ENCODE measurements around the gene KCNK3.
"Not testable (repeated sequence)": the region's sequence is repeated elsewhere in the genome, so short reads cannot be mapped to it uniquely, and the experiment has no call there.

Gene KCNK3

DNA sequence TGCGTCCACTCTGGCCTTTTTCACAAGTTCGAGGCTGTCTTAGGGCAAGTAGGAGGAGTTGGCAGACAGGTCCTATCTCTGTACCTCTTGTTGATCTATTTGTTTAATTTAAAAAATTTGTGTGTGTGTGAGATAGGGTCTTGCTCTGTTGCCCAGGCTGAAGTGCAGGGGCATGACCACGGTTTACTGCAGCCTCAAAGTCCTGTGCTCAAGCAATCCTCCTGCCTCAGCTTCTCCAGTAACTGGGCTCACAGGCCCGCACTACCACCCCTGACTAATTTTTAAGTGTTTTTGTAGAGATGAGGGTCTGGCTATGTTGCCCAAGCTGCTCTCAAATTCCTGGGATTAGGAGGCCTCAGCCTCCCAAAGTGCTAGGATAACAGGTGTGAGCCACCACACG, 67.3 kb downstream of the KCNK3 start:
- no peak for DNase-seq

DNA sequence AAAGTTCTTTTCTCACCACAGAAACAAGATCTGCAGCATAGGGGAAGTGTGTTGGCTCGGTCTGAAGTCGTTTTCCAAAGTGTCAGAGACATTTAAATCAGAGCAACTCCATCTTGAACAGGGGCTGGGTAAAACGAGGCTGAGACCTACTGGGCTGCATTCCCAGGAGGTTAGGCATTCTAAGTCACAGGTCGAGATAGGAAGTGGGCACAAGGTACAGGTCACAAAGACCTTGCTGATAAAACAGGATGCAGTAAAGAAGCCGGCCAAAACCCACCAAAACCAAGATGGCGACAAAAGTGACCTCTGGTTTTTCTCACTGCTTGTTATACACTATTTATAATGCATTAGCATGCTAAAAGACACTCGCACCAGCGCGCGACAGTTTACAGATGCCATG, 68.5 kb downstream of the KCNK3 start:
- DNase-seq = not testable (repeated sequence)

DNA sequence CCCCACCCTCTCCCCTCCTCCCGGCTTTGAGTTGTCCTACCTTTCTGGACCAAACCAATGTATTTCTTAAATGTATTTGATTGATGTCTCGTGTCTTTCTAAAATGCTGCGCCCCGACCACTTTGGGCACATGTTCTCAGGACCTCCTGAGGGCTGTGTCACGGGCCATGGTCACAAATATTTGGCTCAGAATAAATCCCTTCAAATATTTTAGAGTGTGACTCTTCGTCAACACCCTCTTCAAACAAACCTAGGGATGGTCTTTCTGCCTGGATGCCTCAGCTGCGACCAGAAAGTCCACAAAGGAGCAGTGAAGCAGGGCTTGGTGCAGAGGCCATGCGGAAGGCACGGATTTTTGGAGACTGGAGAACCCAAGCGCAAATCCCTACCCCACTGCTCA, 70.5 kb downstream of the KCNK3 start:
- DNase-seq = no peak

DNA sequence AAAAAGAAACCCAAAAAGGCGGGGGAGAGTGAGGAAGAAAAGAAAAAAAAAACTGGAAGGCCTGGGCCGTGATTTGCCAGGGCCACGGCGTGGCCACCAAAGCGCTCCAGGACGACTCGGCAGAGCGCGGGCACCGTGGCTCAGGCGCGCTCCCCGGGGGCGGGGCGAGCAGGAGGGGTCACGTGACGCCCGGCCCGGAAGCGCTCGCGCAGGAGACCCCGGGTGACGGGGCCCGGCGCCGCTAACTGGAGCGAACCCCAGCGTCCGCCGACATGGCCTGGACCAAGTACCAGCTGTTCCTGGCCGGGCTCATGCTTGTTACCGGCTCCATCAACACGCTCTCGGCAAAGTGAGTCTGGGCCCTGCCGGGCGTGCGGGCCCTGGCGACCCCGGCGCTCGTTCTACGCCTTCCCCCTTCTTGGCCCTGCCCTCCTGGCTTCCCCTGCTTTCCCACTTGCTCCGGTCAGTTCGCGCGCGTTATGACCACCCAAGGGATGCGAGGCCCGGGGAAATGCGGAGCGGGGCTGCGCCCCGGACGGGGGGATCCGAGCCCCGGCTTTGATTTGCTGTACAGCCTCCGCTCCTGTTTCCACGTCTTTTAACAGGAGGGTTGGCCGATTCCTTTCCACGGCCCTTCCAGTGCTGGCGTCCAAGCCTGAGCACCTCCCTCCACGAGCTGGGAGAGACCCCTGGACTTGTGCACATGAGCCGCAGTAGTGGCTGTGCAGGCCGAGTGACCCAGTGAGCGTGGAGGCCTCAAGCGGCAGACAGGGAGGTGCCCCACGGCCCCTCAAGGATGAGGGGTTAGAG, 71.8 kb downstream of the KCNK3 start, which contains the start of gene SLC35F6:
SLC35F6 (plus strand) TSS at position 207 of the 810 bp plus-strand sequence; CDS start at position 273, 66 bp downstream.
- peak; percentile 72 for DNase-seq

DNA sequence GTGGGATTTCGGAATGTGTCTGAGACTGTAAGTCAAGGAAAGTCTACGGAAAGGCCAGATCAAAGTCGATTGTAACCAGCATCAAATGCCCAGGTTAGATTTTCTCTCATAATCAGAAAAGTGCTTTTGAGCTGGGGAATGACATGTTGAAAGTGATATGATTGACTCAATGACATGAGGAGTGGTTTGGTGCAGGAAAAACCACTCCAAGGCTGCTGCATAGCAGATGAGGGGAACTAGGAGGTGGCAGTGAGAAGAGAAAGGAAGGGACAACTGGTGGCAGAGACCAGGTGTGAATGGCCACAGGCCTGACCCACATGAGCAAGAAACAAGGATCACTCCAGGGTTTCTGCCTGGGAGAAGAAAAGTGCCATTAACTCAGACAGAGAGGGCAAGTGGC, 72.4 kb downstream of the KCNK3 start:
- no peak for DNase-seq

DNA sequence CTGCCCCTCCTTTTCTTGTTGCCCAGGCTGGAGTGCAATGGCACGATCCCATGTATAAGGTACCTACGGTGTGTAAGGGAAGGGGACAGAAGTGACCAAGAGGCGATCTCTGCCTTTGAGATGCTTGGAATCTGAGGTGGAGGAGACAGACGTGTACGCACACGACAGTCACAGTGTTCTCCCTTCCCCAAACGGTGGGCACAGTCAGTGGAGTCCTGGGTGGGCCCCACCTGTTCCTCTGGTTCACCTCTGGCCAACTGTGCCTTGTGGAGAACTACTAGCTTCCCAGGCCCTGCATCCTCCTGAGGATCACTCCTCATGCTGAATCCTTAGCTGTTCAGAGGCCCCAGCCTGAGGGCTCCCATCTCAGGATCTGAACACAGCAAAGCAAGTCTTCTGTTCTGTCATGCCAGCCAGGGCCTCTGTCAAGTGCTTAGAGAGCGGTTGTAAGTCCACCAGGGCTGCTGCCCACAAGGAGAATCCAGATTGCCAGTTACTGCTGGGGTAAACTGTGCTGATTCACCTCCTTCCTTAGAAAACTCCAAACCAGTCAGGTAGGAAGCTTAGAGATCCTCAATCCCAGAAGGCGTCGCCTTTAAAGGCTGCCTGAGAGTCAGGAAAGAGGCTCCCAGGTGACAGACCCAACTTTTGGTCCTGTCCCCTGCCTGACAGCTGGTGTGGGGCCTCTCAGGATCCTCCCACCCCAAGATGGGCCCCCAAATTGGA, 73.1 kb downstream of the KCNK3 start:
- no peak for DNase-seq

DNA sequence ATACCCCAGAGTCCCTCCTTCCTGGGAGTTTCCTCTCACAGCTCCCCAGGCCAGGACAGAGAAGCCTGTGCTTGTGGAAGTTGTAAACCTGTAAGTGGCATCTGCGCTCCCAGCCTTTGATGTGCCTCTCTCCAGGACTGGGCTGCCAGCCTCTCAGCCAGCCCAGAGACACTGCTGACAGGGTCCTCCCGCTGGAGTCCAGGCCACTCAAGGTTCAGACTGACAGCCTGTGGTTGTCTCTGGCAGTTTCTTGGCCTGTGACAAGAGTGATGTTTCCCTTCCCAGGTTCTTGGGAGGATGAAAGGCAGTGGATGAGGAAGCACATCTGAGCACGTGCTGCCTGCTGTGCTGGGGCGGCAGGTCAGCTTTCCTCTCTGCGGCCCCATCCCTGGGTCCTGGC, 74.6 kb downstream of the KCNK3 start:
- DNase-seq = no peak

DNA sequence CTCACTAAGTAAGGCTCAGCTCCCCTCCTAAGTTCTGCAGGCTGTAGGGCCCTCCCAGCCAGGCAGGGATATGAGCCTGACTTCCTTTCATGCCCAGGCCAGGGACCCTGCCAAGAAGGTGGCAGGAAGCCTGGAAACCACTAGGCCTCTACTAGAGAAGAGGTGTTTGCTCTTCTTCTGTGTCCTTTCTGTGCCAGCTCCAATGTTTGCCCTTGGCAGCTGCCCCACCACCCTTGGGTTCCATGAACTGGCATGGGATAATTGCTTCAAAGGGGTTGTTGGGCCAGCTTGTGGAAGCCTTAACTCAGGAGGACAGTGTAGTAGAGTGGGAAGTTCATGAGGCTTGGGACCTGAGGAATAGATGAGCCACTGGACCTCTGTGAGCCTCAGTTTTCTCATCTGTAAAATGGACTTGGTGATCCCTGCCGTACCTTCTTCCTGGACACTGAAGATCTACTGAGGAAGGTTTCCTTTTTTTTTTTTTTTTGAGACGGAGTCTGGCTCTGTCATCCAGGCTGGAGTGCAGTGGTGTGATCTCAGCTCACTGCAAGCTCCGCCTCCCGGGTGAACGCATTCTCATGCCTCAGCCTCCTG, 75.5 kb downstream of the KCNK3 start:
- no peak for DNase-seq

DNA sequence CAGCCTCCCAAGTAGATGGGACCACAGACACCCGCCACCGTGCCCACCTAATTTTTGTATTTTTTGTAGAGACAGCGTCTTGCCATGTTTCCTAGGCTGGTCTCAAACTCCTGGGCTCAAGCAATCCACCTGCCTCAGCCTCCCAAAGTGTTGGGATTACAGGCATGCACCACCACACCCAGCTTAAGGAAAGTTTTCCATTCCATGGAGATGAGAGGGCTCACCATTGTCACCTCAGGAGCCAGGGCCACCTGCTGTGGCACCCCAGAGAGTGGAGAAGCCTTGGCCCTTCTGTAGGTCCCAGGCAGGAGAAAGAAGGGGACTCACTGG, 76.2 kb downstream of the KCNK3 start:
- DNase-seq = no peak

DNA sequence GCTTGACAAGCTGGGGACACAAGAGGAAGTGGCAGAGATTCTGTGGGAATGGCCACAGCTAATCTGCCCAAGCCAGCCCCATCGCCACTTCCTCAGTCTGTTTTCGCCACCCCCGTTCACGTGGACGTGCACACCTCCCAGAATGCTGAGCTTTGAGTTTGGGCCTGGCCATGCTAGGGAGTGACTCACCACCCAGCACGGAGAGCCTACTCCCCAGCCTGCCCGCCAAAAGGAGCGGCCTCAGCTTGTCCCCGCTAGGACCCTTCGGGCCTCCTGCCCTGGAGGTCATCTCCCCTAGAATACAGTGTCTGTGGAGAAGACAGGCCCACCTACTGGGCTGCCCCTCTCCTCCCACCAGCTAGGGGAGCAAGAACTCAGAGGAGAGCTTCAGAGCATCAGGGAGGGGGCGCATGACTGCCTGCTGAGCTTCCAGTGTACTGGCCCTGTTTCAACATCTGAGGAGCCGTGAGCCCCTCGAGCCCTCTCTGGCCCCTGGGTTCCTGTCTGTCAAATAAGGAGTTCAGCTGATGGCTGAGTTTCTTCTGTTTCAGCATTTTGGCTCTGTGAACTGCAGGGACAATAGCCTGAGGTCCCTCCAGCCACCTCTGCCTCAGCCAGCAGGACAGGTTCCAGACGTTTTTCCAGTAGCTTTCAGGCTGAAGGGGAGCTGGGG, 76.7 kb downstream of the KCNK3 start:
- no peak for DNase-seq

DNA sequence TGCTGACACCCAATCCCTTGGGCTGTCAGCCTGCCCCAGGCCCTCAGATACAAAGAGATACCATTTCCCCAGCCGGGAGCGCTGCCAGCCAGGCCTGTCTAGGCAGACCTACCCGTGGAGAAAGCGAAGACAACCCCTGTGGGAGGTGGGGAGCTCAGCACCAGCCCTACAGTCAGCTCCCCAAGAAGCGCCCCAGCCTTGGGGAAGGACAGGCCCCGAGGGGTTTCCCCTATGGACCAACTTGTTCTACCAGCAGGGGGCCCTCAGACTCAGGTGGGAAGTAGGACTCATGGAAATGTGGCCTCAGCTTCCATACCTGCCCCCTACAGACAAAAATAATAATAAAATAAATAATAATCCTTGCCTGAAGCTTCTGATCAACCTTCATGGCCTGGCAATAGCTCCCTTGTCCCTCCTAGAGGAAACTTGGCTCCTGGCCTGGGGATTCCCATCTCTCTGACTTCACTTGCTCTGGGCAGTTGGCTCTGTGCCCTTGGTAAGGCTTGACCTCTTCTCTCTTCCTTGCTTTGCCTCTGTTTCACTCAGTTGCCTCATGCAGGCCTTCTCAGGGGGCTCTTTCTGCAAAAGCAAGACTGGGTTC, 78.6 kb downstream of the KCNK3 start:
- no peak for DNase-seq

DNA sequence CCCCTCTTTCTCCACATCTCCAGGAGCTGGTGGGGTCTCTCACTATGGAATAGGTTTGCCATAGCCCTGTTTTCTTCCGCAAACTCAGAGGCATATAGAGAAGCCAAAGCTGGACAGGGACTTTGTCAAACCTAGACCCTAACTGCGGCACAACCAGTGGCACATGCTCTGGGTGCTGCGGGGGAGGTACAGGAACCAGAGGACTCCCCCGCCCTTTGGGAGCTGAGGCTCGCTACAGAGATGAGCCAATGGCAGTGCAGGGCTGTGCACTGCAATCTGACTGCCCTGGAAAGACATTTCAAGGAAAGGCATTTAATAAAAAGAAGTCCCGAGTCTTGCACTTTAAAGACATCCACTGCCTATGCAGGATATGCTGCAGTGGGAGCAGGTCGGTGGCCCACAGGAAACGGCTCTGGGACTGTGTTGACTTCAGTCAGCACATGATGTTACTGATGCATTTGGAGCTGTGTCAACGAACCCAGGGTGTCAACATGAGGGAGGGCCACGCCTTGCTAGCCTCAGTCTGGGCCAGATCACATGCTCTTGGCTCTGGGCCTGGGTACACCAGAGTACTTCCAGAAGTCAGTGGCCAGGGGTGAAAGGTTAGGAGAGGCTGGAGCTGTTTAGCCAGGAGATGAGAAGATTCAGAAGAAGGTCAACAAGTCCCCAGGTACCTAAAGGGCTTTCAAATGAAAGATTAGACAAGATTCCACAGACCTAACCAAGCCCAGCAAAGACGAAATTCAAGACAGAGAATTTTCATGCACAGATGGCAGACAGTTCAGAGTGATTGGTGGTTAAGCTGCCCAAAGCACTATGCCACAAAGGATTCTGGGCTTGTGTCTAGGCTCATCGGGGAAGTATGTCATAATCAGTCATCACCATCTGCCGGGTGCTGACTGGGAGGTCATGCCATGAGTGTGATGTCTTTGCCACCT, 79.8 kb downstream of the KCNK3 start:
- no peak for DNase-seq

DNA sequence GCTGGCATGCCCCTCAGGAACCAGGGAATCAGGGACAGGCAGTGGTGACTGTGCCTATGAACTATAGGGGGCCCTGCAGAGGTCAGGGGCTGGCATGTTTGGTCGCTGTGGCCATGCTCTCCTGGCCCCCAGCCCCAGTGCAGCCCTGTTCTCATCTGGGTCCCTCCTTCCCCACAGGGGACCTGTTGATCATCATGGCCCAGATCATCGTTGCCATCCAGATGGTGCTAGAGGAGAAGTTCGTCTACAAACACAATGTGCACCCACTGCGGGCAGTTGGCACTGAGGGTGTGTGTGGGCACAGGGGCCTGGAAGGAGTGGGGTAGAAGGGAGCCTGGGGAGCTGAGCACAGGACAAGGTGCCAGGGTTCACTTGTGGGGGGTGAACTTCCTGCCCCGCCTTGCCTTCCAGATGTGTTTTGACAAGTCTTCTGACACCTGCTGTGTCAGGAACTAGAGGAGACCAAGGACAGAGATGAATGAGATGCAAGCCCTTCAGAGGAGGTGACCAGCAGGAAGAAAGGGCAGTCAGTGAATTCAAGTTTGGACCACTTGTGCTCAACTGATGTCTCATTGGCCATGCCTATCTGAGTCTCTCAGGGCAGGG, 83.8 kb downstream of the KCNK3 start:
- no peak for DNase-seq

DNA sequence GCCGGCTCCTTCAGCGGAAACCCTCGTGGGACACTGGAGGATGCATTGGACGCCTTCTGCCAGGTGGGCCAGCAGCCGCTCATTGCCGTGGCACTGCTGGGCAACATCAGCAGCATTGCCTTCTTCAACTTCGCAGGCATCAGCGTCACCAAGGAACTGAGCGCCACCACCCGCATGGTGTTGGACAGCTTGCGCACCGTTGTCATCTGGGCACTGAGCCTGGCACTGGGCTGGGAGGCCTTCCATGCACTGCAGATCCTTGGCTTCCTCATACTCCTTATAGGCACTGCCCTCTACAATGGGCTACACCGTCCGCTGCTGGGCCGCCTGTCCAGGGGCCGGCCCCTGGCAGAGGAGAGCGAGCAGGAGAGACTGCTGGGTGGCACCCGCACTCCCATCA, 85.6 kb downstream of the KCNK3 start:
- DNase-seq = no peak

DNA sequence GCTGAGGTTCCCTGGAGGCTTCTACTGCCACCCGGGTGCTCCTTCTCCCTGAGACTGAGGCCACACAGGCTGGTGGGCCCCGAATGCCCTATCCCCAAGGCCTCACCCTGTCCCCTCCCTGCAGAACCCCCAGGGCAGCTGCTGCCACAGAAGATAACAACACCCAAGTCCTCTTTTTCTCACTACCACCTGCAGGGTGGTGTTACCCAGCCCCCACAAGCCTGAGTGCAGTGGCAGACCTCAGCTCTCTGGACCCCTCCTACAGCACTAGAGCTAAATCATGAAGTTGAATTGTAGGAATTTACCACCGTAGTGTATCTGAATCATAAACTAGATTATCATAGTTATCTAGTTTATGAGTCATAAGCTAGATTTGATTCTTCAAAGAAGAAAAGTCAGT, 86.0 kb downstream of the KCNK3 start:
- DNase-seq = no peak

DNA sequence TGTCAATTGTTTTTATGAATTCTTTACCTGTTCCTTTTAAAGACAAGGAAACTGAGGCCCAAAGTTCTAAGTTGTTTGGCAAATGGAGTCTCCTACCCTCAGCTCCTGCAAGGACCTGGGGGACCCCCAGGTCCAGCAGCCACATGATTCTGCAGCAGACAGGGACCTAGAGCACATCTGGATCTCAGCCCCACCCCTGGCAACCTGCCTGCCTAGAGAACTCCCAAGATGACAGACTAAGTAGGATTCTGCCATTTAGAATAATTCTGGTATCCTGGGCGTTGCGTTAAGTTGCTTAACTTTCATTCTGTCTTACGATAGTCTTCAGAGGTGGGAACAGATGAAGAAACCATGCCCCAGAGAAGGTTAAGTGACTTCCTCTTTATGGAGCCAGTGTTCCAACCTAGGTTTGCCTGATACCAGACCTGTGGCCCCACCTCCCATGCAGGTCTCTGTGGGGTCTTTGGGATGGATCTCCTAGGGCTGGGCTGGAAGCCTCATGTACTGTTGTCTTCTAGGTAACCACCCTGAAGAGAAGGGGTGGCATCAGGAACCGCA, 87.8 kb downstream of the KCNK3 start:
- no peak for DNase-seq

Measured in activated CD4-positive, alpha-beta T cell treated with anti-CD3 and anti-CD28 coated beads for 1 hour (primary cell).